ENCODE results near the gene KCNH4. TPM values are rescaled to one million over a fixed set of nuclear protein-coding genes. Genes with fewer than 3 reads are reported as not detected.

The KCNH4 gene
- total and polyA plus RNA-seq, 2 of the 13 experiments (the other 11 are each of a cell fraction or from before 2014, with no cell fraction given): 0.01 to 0.09 TPM

DNA sequence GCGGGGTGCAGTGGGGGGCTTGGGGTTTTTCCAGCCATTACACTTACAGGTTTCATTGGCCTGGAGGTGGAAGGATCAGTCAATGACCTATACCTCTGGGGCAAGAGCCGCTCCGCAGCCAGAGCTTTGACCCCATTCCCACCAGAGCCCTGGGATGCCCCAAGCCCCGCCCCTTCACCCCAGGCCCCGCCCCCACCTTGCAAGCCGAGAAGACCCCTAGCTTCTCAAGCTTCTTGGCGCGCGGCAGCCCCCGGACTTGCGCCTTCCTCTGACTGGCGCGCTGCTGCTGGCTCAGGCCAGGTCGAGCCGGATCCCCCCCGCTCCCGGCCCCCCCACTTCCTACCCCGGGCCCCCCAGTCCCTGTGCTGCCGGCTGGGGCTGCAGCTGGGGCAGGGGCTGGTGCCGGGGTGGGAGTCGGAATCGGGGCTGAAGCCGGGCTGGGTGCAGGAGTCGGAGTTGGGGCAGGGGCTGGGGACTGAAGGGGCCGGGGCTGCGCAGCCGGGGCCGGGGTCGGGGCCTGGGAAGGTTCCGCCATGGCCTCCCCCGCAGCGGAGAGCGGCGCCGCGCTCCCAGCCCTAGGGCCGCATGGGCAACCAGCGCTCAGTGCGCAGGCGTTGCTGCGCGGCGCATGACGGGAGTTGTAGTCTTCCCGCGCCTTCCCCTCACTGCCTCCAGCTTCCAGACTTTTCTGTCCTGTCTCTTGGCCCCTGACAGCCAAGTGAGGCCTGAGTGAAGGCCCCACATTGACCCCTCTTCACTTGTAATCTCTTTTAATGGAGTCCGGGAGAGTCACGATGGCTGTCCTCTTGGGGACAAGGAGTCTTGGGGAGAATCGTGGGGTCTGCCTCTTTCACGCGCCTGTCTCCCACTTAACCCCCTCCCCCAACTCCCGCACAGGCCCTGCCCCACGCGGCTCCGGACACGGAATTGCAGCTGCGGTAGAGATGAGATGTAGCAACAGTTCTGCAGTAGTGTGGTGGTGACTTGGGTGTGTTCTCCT is 59.9 kb downstream of the KCNH4 start, which contains the start of gene KAT2A (continued):
- TF ChIP-seq HNF1A (IDR thresholded peaks at IDR 0.05; ENCODE audit: low read depth) (no peak), HNF1A (CRISPR knock-in tag; IDR thresholded peaks at IDR 0.05; ENCODE audit: borderline replicate concordance) (no peak), ZNF598 (CRISPR knock-in tag; IDR thresholded peaks at IDR 0.05; ENCODE audit: borderline replicate concordance) (no peak), MXD4 (CRISPR knock-in tag; IDR thresholded peaks at IDR 0.05) (peak; percentile 79), ZNF143 (CRISPR knock-in tag; IDR thresholded peaks at IDR 0.05) (peak; percentile 96), ZNF335 (CRISPR knock-in tag; IDR thresholded peaks at IDR 0.05) (0 out of 2 replicates have a peak, but pooled peaks have one; percentile 36), HMGXB3 (CRISPR knock-in tag; IDR thresholded peaks at IDR 0.05; ENCODE audit: borderline replicate concordance) (no peak), ZSCAN9 (CRISPR knock-in tag; IDR thresholded peaks at IDR 0.05; ENCODE audit: borderline replicate concordance) (peak; percentile 40; the same call in 1 of the 2 replicates), MXI1 (IDR thresholded peaks at IDR 0.05; ENCODE audit: borderline replicate concordance, low read depth, low read length) (peak; percentile 96; the same call in 2 of the 3 replicates), HDAC1 (CRISPR knock-in tag; IDR thresholded peaks at IDR 0.05) (peak; percentile 56; the same call in 1 of the 2 replicates), CEBPB (IDR thresholded peaks at IDR 0.05; ENCODE audit: borderline replicate concordance, low read depth, low read length) (no peak), NR3C1 (CRISPR knock-in tag; IDR thresholded peaks at IDR 0.05) (no peak), ZNF891 (CRISPR knock-in tag; IDR thresholded peaks at IDR 0.05) (peak; percentile 57; the same call in 1 of the 2 replicates), IRF2 (CRISPR knock-in tag; IDR thresholded peaks at IDR 0.05) (peak; percentile 91), MXD1 (CRISPR knock-in tag; IDR thresholded peaks at IDR 0.05) (peak; percentile 87), IKZF4 (CRISPR knock-in tag; IDR thresholded peaks at IDR 0.05; ENCODE audit: borderline replicate concordance, low read depth, not compliant biosample characterization) (peak; percentile 47), ZNF34 (CRISPR knock-in tag; IDR thresholded peaks at IDR 0.05; ENCODE audit: borderline replicate concordance) (no peak), ZNF44 (CRISPR knock-in tag; IDR thresholded peaks at IDR 0.05) (peak; percentile 71; the same call in 1 of the 2 replicates)

All from HepG2 (cell line).